ENCODE measurements around the gene NPIPB6.
"Not testable (repeated sequence)": the region's sequence is repeated elsewhere in the genome, so short reads cannot be mapped to it uniquely, and the experiment has no call there.

The NPIPB6 gene

GRCh38 chr16:28363408-28363807 lies at the start of gene NPIPB6:
NPIPB6 (minus strand) TSS chr16:28363508; CDS start chr16:28362822, 686 bp downstream.
- not testable (repeated sequence) for DNase-seq (ENCODE audit: low read depth); H3K4me3 ChIP-seq (replicated peaks; ENCODE audit: low read depth, low read length)

DNA sequence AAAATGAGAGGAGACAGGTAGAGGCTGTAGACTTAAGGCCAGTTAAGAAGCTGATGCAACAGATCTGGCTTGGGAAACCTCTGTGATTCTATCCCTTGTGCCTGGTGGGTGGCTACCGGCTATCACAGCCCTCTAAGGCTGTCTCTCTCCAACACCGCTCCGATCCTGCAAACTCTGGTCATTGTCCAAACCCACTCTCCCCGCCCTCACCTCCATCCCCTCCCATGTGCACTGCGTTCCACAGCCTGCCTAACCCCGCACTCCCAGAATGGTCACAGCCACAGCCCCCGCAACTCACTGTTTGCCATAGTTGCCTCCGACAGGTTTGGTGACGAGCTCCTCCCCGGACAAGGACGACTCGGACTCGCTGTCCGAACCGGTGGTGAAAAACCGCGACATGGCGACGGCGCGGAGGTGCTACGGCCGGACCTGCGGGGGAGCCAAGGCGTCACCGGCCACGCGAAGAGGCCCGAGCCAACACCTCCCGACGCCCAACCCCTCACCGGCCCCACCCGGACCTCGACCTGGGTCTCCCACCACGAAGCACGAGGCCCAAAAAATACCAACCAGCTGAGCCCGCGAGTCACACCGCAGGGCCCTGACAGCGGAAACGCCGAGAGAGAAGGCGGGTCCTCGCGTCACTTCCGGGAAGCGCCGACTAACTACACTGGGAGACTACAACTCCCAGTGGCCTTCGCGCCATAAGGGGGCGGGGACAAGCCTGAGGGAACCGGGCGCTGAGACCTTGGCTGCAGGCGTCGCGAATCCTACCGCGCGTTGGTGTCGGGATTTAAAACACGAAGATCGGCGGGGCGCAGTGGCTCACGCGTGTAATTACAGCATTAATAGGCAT lies 40.1 kb upstream of the NPIPB6 start, which contains the start of gene EIF3CL:
Gene EIF3CL, minus strand, starts transcription at position 622 of the 853 bp plus-strand sequence. Its CDS starts 223 bp downstream, at position 399.
- DNase-seq (ENCODE audit: low read depth): not testable (repeated sequence)
- H3K4me3 ChIP-seq (replicated peaks; ENCODE audit: low read depth, low read length): peak within 1 kb of the TSS; percentile 47

GRCh38 chr16:28392054-28392453 lies 28.7 kb upstream of the NPIPB6 start:
- H3K4me3 ChIP-seq (replicated peaks; ENCODE audit: low read depth, low read length): not testable (repeated sequence)

GRCh38 chr16:28382177-28382867 lies 19.0 kb upstream of the NPIPB6 start:
- not testable (repeated sequence) for H3K4me3 ChIP-seq (replicated peaks; ENCODE audit: low read depth, low read length); DNase-seq (ENCODE audit: low read depth)

More at GRCh38 chr16:28392054-28392453, 28.7 kb upstream of the NPIPB6 start:
- not testable (repeated sequence) for DNase-seq (ENCODE audit: low read depth)

- not testable (repeated sequence) for DNase-seq (ENCODE audit: low read depth); H3K4me3 ChIP-seq (replicated peaks; ENCODE audit: low read depth, low read length)
These were observed 14.5 kb upstream of the NPIPB6 start for GRCh38 chr16:28377822-28378221.

GRCh38 chr16:28377108-28377625 lies 13.9 kb upstream of the NPIPB6 start:
- not testable (repeated sequence) for H3K4me3 ChIP-seq (replicated peaks; ENCODE audit: low read depth, low read length); DNase-seq (ENCODE audit: low read depth)

- DNase-seq (ENCODE audit: low read depth): not testable (repeated sequence)
These were observed 11.8 kb upstream of the NPIPB6 start for GRCh38 chr16:28375115-28375514.

DNA sequence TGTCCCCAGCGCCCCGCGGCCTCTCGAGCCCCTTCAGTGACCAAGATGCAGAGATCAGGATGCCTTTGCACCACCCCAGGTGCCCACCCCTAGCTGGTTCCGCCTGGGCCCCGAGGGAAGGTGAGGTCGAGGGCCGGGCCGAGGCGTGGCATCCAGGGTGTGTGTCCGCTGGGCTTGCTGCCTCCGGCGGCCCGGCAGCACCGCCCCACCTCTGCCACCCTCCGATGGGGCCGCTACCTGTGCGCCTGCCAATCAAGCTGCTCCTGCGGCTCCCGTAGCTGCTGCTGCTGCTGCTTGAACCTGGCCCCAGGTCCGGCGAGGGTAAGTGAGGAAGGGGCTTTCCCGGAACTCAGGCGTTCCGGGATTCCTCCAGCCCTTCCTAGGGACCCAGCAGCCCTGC lies 11.0 kb upstream of the NPIPB6 start:
- not testable (repeated sequence) for DNase-seq (ENCODE audit: low read depth); H3K4me3 ChIP-seq (replicated peaks; ENCODE audit: low read depth, low read length)

More at GRCh38 chr16:28375115-28375514, 11.8 kb upstream of the NPIPB6 start:
- H3K4me3 ChIP-seq (replicated peaks; ENCODE audit: low read depth, low read length): not testable (repeated sequence)

DNA sequence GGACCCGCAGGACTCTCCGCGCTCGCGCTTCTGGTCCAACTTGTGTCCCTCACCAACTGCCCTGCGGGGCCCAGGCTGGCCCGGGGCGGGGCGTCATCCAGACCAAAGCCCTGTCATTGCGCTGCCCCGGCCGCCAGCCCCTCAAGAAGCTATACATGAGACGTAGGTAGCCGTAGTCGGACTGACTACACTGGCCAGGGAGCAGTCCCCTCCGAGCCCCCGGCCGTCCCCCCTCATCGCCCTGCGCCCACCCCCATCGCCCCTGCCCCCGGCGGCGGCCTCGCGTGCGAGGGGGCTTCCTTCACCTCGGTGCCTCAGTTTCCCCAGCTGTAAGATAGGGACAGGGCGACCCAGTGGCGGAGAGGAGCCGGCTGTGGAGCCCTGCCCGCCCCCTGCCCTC lies 4.6 kb upstream of the NPIPB6 start:
- not testable (repeated sequence) for H3K4me3 ChIP-seq (replicated peaks; ENCODE audit: low read depth, low read length)

DNA sequence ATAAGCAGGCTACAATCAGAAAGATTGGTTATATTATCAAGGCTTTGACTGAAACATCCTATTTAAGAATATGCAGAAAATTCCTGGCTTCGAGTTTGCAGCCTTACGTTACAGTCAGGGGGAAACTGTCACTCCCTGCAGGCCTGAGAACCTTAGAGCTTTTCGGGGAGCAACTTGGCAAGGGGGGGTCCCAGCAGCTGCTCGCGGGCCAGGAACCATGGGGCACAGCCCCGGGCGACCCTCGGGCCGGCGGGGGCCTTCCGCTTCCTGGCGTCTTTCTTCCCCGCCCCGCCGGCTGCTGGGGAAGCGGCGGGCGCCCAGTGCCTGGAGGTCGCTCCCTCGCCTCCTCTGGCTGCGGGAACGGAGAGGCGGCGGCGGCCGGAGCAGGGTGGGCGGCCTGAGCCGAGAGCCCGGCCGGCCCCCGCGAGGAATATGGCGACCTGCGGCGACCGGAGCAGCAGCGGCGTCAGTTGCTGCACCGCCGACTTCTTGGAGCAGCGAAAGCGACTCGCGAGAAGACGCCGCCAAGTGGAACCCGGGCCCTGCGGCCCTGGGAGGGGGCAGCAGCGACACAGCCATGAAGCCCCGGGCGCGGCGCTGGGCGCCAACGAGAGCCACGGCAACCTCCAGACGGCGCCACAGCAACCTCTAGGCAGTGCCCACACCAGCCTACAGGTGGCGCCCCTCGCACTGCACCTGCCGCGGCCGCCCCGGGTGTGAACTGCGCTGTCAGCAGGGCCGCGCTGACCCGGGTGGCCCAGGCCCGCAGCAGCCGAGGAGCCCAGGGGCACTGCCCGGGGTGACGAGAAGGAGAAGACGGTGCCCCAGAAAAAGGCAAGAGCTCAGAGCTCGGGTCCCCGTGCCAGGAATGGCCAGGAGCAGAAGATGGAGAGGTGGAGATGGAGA lies 1.2 kb upstream of the NPIPB6 start:
- H3K4me3 ChIP-seq (replicated peaks; ENCODE audit: low read depth, low read length); DNase-seq (ENCODE audit: low read depth): not testable (repeated sequence)

More for the DNA sequence above, 4.6 kb upstream of the NPIPB6 start:
- not testable (repeated sequence) for DNase-seq (ENCODE audit: low read depth)

DNA sequence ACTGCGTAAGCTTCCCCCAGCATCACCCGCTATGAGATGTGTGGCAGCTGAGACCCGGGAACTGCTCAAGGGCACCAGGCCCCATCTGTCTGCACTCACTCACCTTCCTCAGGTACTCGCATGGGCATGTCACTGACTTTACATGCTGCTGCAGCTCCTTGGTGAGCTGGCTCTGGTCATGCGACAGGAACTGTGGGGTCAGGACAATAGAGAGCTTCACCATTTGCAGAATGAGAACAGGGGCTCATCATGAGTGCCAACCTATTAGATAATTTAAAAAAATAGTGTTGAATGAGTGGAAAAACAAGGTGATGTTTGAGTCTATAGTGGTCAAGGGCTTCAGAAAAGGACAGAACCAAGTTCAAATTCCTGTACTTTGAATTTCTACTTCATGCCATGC lies 708 bp downstream of the NPIPB6 start:
- DNase-seq (ENCODE audit: low read depth); H3K4me3 ChIP-seq (replicated peaks; ENCODE audit: low read depth, low read length): not testable (repeated sequence)

DNA sequence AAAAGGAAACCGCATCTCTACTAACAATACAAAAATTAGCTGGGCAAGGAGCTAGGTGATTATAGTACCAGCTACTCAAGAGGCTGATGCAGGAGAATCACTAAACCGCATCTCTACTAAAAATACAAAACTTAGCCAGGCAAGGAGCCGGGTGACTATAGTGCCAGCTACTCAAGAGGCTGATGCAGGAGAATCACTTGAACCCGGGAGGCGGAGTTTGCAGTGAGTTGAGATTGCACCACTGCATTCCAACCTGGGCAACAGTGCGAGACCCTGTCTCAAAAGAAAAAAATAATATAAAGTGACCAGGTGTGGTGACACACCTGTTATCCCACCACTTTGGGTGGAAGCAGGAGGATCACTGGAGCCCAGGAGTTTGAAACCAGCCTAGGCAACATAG lies 25.1 kb downstream of the NPIPB6 start:
- not testable (repeated sequence) for DNase-seq (ENCODE audit: low read depth); H3K4me3 ChIP-seq (replicated peaks; ENCODE audit: low read depth, low read length)

GRCh38 chr16:28336940-28337710 lies 26.2 kb downstream of the NPIPB6 start:
- H3K4me3 ChIP-seq (replicated peaks; ENCODE audit: low read depth, low read length); DNase-seq (ENCODE audit: low read depth): not testable (repeated sequence)

GRCh38 chr16:28335678-28336077 lies 27.6 kb downstream of the NPIPB6 start:
- not testable (repeated sequence) for DNase-seq (ENCODE audit: low read depth); H3K4me3 ChIP-seq (replicated peaks; ENCODE audit: low read depth, low read length)

- not testable (repeated sequence) for H3K4me3 ChIP-seq (replicated peaks; ENCODE audit: low read depth, low read length); DNase-seq (ENCODE audit: low read depth)
These were observed 30.7 kb downstream of the NPIPB6 start for GRCh38 chr16:28332632-28333031.

GRCh38 chr16:28330981-28331380 lies 32.3 kb downstream of the NPIPB6 start:
- not testable (repeated sequence) for H3K4me3 ChIP-seq (replicated peaks; ENCODE audit: low read depth, low read length); DNase-seq (ENCODE audit: low read depth)

- not testable (repeated sequence) for DNase-seq (ENCODE audit: low read depth); H3K4me3 ChIP-seq (replicated peaks; ENCODE audit: low read depth, low read length)
These were observed 33.1 kb downstream of the NPIPB6 start for GRCh38 chr16:28330232-28330631.

All from fibroblast of pulmonary artery (primary cell).